ENCODE measurements around the gene CMTR1. TPM values are rescaled to one million over a fixed set of nuclear protein-coding genes. Genes with fewer than 3 reads are reported as not detected.
A peak's percentile ranks its signal among the peaks of the same experiment; 100 is the strongest.
"Not testable (repeated sequence)": the region's sequence is repeated elsewhere in the genome, so short reads cannot be mapped to it uniquely, and the experiment has no call there.

The CMTR1 gene
- total and polyA plus RNA-seq, 5 donors = 24.3 to 46.9 (median 36.7) TPM

DNA sequence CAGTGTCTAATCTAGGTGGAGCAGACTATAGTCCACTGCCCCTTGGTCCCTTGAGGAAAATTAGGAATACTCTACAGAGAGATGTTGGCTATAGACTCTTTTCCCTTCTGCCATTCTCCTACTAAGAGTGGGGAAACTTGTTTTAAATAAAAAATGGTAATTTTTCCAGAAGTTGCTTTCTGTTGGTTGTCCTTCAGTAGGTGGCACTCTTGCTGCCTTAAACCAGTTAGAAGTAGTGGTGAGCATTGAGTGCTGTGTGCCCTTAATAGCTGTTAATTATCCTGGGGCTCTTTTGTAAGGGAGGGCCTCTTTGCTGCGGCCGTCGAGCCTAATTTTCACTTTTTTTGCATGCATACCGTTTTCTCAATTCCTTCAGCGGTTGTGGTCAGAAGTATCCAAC, 2.8 kb downstream of the CMTR1 start:
- peaks cover 5% of the 10 kb centered on the region for H3K4me1 ChIP-seq (ENCODE audit: control insufficient read depth, insufficient read depth, low read length)
- H3K27me3 ChIP-seq (ENCODE audit: control insufficient read depth, insufficient read depth) = no peaks in the 10 kb centered on the region
- 82% methylated on average over 5 of the region's 5 CpGs for WGBS
- no peaks in the 10 kb centered on the region for H3K9me3 ChIP-seq (ENCODE audit: control insufficient read depth, low read length)
- intact Hi-C loops (cut with DNase I) = no loop called here
- ATAC-seq = no peak
- H3K4me3 ChIP-seq (ENCODE audit: low read length) = no peak overlapping the region
- no peak for DNase-seq
- no peak overlapping the region for H3K27ac ChIP-seq (ENCODE audit: low read length)

DNA sequence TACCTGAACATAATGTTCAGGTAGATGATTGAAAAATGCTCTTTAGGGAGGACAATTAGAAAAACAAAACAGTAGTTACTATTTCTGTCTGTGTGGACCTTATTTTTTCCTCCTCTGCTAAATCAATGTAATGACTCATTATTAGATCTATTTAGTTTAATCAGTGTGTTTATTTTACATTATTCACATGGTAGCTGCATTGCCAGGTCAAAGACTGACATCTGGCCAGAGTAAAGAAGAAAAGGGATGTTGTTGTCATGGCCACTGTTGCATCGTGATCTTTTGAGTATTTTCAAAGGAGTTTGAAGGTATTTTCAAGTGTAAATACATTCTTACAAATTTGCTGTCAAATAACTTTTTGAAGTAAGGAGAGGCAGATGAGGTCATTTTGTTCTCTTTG, 5.9 kb downstream of the CMTR1 start:
- ATAC-seq (no peak), DNase-seq (no peak)
- Histone ChIP-seq H3K4me3 (ENCODE audit: low read length) (no peak overlapping the region), H3K27me3 (ENCODE audit: control insufficient read depth, insufficient read depth) (no peaks in the 10 kb centered on the region), H3K4me1 (ENCODE audit: control insufficient read depth, insufficient read depth, low read length) (peaks cover 2% of the 10 kb centered on the region), H3K9me3 (ENCODE audit: control insufficient read depth, low read length) (no peaks in the 10 kb centered on the region), H3K27ac (ENCODE audit: low read length) (no peak overlapping the region)
- WGBS = 61% methylated on average over 1 of the region's 1 CpG
- intact Hi-C loops (cut with DNase I) = no loop called here

DNA sequence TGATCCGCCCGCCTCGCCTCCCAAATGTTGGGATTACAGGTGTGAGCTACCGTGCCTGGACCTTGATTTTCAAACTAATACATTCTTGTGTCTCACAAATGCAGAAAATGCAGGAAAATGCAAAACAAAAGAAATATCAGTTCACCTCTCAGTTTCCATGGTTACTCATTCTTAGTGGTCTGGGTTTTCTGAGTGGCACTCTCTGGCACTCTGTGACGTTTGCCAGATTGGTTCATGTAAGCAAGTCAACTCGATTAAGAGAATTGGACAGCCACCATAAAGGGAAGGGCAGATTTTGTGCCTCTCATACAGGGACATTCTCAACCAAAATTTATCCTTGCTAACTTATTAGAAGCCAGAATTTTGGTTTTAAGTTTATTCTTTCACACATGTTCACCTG, 8.6 kb downstream of the CMTR1 start:
- Histone ChIP-seq H3K4me1 (ENCODE audit: control insufficient read depth, insufficient read depth, low read length) (peaks cover 2% of the 10 kb centered on the region), H3K27ac (ENCODE audit: low read length) (no peak overlapping the region), H3K27me3 (ENCODE audit: control insufficient read depth, insufficient read depth) (no peaks in the 10 kb centered on the region), H3K9me3 (ENCODE audit: control insufficient read depth, low read length) (no peaks in the 10 kb centered on the region), H3K4me3 (ENCODE audit: low read length) (no peak overlapping the region)
- no peak for ATAC-seq
- no peak for DNase-seq
- WGBS = 84% methylated on average over 6 of the region's 6 CpGs
- intact Hi-C loops (cut with DNase I) = no loop called here

DNA sequence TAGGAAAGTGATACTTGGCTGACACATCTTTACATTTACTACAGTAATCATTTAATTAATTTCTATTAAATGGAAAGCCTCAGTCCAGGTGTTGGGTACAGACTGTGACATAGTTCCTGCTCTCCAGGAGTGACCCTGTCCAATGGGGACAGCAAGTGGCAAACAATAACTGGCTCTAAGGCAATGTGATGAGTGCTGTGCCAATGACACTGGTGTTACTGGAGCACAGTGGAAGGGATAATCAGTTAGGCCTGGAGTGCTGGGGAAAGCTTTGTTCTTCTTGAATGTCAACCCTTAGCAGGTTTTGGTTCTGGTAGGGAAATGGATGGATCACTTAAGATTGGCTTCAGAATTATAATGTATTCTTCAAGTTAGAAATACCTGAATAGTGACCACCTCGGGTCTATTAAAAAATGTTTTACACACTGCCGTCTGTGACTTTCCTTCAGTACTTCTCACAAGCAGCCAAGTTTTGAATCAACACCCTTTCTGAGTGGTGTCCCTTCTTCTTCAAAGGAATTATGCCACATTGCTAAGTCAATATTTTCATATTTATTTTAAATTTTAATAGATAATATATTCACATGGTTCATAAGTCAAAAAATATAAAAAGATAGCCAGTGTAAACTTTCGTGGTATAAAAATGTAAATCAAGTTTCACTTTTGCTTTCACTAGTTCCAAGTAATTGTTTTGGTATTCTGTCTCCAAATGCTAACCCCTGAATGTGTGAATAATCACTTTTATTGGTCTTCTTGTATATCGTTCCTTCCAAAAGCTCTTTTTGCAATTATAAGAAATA, 9.6 kb downstream of the CMTR1 start:
- DNase-seq (no peak), ATAC-seq (peak; percentile 82 to 91)
- H3K27me3 ChIP-seq (ENCODE audit: control insufficient read depth, insufficient read depth) = no peaks in the 10 kb centered on the region
- intact Hi-C loops (cut with DNase I) = no loop called here
- peak overlapping the region; percentile 41 for H3K4me3 ChIP-seq (ENCODE audit: low read length)
- H3K9me3 ChIP-seq (ENCODE audit: control insufficient read depth, low read length) = no peaks in the 10 kb centered on the region
- H3K27ac ChIP-seq (ENCODE audit: low read length) = peak overlapping the region; percentile 82
- peaks cover 2% of the 10 kb centered on the region for H3K4me1 ChIP-seq (ENCODE audit: control insufficient read depth, insufficient read depth, low read length)
- 31% methylated on average over 4 of the region's 4 CpGs for WGBS

DNA sequence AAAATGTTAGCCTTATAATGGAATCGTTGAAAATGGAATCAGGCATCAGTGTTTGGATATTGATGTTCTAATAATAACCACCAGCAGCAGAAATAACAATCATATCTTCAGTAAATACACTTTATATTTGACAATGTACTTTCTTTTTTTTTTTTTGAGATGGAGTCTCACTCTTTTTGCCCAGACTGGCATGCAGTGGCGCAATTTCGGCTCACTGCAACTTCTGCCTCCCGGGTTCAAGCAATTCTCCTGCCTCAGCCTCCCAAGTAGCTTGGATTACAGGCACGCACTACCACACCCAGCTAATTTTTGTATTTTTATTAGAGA, 10.2 kb downstream of the CMTR1 start:
- H3K4me1 ChIP-seq (ENCODE audit: control insufficient read depth, insufficient read depth, low read length); ATAC-seq; DNase-seq; H3K9me3 ChIP-seq (ENCODE audit: control insufficient read depth, low read length); H3K27me3 ChIP-seq (ENCODE audit: control insufficient read depth, insufficient read depth); intact Hi-C loops (cut with DNase I): not testable (repeated sequence)
- Histone ChIP-seq H3K4me3 (ENCODE audit: low read length) (peak overlapping the region; percentile 41), H3K27ac (ENCODE audit: low read length) (peak overlapping the region; percentile 74)
- WGBS = 79% methylated on average over 5 of the region's 5 CpGs

DNA sequence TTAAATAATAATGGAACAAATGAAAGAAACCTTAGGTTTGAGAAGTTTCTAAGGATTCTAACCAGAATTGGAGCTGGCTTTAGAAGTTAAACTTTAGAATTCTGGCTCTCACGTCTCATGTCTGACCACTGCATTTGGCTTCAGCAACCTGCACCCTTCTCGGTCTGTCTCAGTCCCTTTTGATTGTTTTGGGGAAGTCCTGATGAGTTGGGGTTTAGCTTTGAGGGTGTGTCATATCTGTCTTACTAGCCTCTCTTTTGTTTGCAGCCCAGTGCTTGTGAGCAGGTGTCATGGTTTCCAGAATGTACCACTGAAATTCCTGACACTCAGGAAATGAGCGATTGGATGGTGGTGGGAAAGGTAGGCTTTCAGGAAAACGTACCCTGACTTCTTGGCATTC, 17.0 kb downstream of the CMTR1 start:
- Histone ChIP-seq H3K9me3 (ENCODE audit: control insufficient read depth, low read length) (no peaks in the 10 kb centered on the region), H3K27ac (ENCODE audit: low read length) (no peak overlapping the region), H3K4me3 (ENCODE audit: low read length) (no peak overlapping the region), H3K4me1 (ENCODE audit: control insufficient read depth, insufficient read depth, low read length) (peaks cover 4% of the 10 kb centered on the region), H3K27me3 (ENCODE audit: control insufficient read depth, insufficient read depth) (no peaks in the 10 kb centered on the region)
- ATAC-seq (no peak), DNase-seq (no peak)
- WGBS = 85% methylated on average over 4 of the region's 4 CpGs
- intact Hi-C loops (cut with DNase I) = no loop called here

DNA sequence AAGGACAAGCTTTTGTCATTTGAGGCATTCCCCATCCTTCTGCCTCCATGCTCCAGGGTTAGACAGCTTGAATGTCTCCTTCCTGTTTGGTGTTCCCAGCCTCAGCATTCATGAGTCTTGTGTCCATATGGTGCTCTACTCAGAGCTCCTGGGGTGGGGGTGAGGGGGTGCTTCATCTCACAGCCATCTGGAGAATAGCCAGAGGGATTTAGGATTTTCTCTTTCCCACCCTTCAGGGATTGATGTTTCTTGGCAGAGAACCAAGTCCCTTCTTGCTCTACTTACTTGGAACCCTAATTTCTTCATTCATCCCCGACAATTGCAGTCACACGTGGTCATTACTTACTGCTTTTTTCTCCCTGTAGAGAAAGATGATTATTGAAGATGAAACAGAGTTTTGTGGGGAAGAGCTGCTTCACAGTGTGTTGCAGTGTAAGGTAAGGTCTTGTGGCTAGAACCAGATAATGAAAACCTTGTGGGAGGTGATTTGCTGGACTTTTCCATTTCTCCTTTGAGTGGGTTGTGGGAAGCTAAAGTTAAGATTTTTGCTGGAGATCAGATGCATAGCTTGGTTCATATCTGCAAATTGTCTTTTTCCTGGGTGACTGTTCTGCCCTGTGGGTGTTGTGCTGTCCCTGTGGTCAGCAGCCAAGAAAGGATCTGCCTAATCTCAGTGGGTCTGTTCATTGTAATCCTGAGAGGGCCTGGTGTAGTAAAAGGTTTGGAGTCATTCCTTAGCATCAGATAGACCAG, 18.6 kb downstream of the CMTR1 start:
- no peaks in the 10 kb centered on the region for H3K27me3 ChIP-seq (ENCODE audit: control insufficient read depth, insufficient read depth)
- H3K9me3 ChIP-seq (ENCODE audit: control insufficient read depth, low read length) = no peaks in the 10 kb centered on the region
- no peak overlapping the region for H3K27ac ChIP-seq (ENCODE audit: low read length)
- DNase-seq (no peak), ATAC-seq (no peak)
- H3K4me3 ChIP-seq (ENCODE audit: low read length) = no peak overlapping the region
- peaks cover 4% of the 10 kb centered on the region for H3K4me1 ChIP-seq (ENCODE audit: control insufficient read depth, insufficient read depth, low read length)
- whole genome bisulfite sequencing = 62% methylated on average over 2 of the region's 2 CpGs
- intact Hi-C loops (cut with DNase I) = no loop called here

DNA sequence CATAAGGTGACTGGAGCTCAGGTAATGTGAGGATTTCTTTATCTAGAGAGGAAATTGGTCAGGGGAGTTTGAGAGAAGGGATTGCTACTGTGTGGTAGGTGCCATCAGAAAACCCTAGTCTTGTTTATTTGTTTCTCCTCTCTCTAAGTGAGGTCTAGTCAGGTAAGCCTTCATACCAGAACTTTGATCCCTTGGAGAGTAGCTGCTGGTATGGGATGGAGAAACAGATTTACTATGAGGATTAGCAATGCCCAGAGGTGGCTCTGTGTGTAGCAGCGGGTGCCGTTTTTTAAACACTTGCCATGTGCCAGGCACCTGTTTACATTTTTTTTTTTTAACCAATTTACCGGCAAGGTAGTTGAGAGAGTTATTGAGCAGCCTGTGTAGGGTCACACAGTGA, 19.5 kb downstream of the CMTR1 start:
- no peak for ATAC-seq
- Histone ChIP-seq H3K9me3 (ENCODE audit: control insufficient read depth, low read length) (no peaks in the 10 kb centered on the region), H3K27me3 (ENCODE audit: control insufficient read depth, insufficient read depth) (no peaks in the 10 kb centered on the region), H3K4me3 (ENCODE audit: low read length) (no peak overlapping the region), H3K27ac (ENCODE audit: low read length) (no peak overlapping the region), H3K4me1 (ENCODE audit: control insufficient read depth, insufficient read depth, low read length) (peaks cover 4% of the 10 kb centered on the region)
- intact Hi-C loops (cut with DNase I) = no loop called here
- no peak for DNase-seq
- WGBS = 93% methylated on average over 3 of the region's 3 CpGs

DNA sequence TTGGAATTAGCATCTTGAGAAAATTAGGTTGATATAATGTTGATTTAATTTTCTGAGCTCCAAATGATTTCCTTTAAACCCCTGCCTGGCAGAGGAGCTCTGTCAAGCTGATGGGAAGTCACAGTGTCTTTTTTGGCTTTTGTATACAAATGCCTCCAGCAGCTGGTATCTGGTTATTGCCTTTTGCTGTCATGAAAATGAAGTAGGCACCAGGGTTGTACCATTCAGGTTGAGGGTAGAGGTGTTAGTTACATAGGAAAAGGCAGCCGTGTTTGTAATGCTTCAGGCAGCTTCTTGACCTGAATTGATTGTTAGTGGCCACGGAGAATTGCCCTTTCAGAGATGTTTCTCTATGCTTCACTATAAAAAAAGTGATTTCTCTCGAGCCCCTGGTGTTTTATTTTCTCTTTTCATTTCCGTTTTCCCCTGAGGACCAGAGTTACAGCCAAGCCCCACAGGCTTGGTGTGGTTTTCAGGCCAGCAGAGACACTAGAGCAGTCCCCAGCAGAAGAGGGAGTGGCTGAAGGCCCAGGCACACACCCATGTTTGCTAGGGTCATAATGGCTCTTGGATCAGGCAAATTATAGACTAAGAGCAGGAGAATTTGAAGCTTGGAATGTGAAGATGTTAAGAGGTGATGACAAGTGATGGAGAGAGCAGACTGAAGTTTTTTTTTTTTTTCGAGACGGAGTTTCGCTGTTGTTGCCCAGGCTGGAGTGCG, 21.6 kb downstream of the CMTR1 start:
- Histone ChIP-seq H3K4me3 (ENCODE audit: low read length) (no peak overlapping the region), H3K27ac (ENCODE audit: low read length) (no peak overlapping the region), H3K27me3 (ENCODE audit: control insufficient read depth, insufficient read depth) (no peaks in the 10 kb centered on the region), H3K9me3 (ENCODE audit: control insufficient read depth, low read length) (no peaks in the 10 kb centered on the region), H3K4me1 (ENCODE audit: control insufficient read depth, insufficient read depth, low read length) (peaks cover 4% of the 10 kb centered on the region)
- intact Hi-C loops (cut with DNase I) = no loop called here
- 68% methylated on average over 8 of the region's 8 CpGs for WGBS
- peak in 1 of 2 donors; percentile 56 for ATAC-seq
- no peak for DNase-seq

DNA sequence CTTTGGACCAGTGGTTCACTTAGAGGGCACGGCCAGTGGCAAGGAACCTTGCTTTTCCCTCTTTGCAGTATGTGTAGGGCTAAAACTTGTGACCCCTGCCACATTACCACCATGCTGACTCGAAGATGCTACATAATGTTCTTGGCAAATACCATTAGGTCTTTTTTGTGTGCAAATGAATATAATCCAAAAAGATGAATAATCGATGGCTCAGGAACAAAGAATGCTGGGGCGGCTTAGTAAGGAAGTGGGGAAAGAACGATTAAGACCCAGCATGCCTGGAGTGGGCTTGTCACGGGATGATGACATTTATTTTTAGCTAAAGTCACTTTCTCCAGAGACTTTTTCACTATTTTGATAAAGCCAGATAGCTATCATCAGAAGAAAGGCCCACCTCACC, 23.1 kb downstream of the CMTR1 start:
- ATAC-seq (no peak), DNase-seq (no peak)
- no peaks in the 10 kb centered on the region for H3K9me3 ChIP-seq (ENCODE audit: control insufficient read depth, low read length)
- peaks cover 4% of the 10 kb centered on the region for H3K4me1 ChIP-seq (ENCODE audit: control insufficient read depth, insufficient read depth, low read length)
- H3K27ac ChIP-seq (ENCODE audit: low read length) = no peak overlapping the region
- intact Hi-C loops (cut with DNase I) = no loop called here
- 84% methylated on average over 6 of the region's 6 CpGs for WGBS
- no peaks in the 10 kb centered on the region for H3K27me3 ChIP-seq (ENCODE audit: control insufficient read depth, insufficient read depth)
- H3K4me3 ChIP-seq (ENCODE audit: low read length) = no peak overlapping the region

Measured in right cardiac atrium (tissue), 5 donors.